Measurements from ENCODE around the gene PTPN6.

The PTPN6 gene

GRCh38 chr12:6970096-6970527, 19.0 kb downstream of the PTPN6 start:
- H3K4me3 ChIP-seq (ENCODE audit: low read depth in 1 of 2, low read length in 1 of 2) = peak overlapping the region; percentile 99
- no peaks in the 10 kb centered on the region for H3K27me3 ChIP-seq
- no peaks in the 10 kb centered on the region for H3K9me3 ChIP-seq
- H3K36me3 ChIP-seq = peaks cover 51% of the 10 kb centered on the region
- TF ChIP-seq CTCF (IDR thresholded peaks at IDR 0.05) = no peak
- H3K27ac ChIP-seq = peak overlapping the region; percentile 89
- peaks cover 33 to 36% of the 10 kb centered on the region in 2 experiments for H3K4me1 ChIP-seq (ENCODE audit: control insufficient read depth in 1 of 2, insufficient read depth in 1 of 2, low read depth in 1 of 2, low read length in 1 of 2)

- H3K4me1 ChIP-seq (ENCODE audit: control insufficient read depth in 1 of 2, insufficient read depth in 1 of 2, low read depth in 1 of 2, low read length in 1 of 2) = peaks cover 23 to 27% of the 10 kb centered on the region in 2 experiments
- H3K9me3 ChIP-seq = no peaks in the 10 kb centered on the region
- no peak overlapping the region for H3K4me3 ChIP-seq (ENCODE audit: low read depth in 1 of 2, low read length in 1 of 2)
- no peaks in the 10 kb centered on the region for H3K27me3 ChIP-seq
- H3K27ac ChIP-seq = no peak overlapping the region
- H3K36me3 ChIP-seq = peaks cover 53% of the 10 kb centered on the region
- no peak for TF ChIP-seq CTCF (IDR thresholded peaks at IDR 0.05)
These were observed 23.0 kb downstream of the PTPN6 start for GRCh38 chr12:6974180-6974579.

GRCh38 chr12:6975297-6976032, 24.3 kb downstream of the PTPN6 start:
- Histone ChIP-seq H3K4me3 (ENCODE audit: low read depth in 1 of 2, low read length in 1 of 2) (no peak overlapping the region), H3K27ac (no peak overlapping the region), H3K4me1 (ENCODE audit: control insufficient read depth in 1 of 2, insufficient read depth in 1 of 2, low read depth in 1 of 2, low read length in 1 of 2) (peaks cover 10 to 16% of the 10 kb centered on the region in 2 experiments), H3K9me3 (no peaks in the 10 kb centered on the region), H3K27me3 (no peaks in the 10 kb centered on the region), H3K36me3 (peaks cover 64% of the 10 kb centered on the region)
- TF ChIP-seq CTCF (IDR thresholded peaks at IDR 0.05) = no peak

GRCh38 chr12:6977653-6978052, 26.5 kb downstream of the PTPN6 start:
- no peaks in the 10 kb centered on the region for H3K9me3 ChIP-seq
- no peak for TF ChIP-seq CTCF (IDR thresholded peaks at IDR 0.05)
- H3K36me3 ChIP-seq = peaks cover 86% of the 10 kb centered on the region
- no peak overlapping the region for H3K27ac ChIP-seq
- no peak overlapping the region for H3K4me3 ChIP-seq (ENCODE audit: low read depth in 1 of 2, low read length in 1 of 2)
- H3K27me3 ChIP-seq = no peaks in the 10 kb centered on the region
- H3K4me1 ChIP-seq (ENCODE audit: control insufficient read depth in 1 of 2, insufficient read depth in 1 of 2, low read depth in 1 of 2, low read length in 1 of 2) = no peaks in the 10 kb centered on the region

GRCh38 chr12:6978188-6978587, 27.0 kb downstream of the PTPN6 start:
- no peak for TF ChIP-seq CTCF (IDR thresholded peaks at IDR 0.05)
- Histone ChIP-seq H3K4me3 (ENCODE audit: low read depth in 1 of 2, low read length in 1 of 2) (no peak overlapping the region), H3K36me3 (peaks cover 91% of the 10 kb centered on the region), H3K27ac (no peak overlapping the region), H3K4me1 (ENCODE audit: control insufficient read depth in 1 of 2, insufficient read depth in 1 of 2, low read depth in 1 of 2, low read length in 1 of 2) (no peaks in the 10 kb centered on the region), H3K9me3 (no peaks in the 10 kb centered on the region), H3K27me3 (no peaks in the 10 kb centered on the region)

All from neutrophil (primary cell).